ENCODE data around the gene ZDHHC3. TPM values are rescaled to one million over a fixed set of nuclear protein-coding genes. Genes with fewer than 3 reads are reported as not detected.

Gene ZDHHC3
- polyA plus RNA-seq, 1 experiment, result 198 TPM

- Histone ChIP-seq H3K36me3 (ENCODE audit: control insufficient read depth, insufficient read depth, low read length) (no peaks in the 10 kb centered on the region; the same call in 1 of the 2 replicates), H3K4me3 (ENCODE audit: low read depth, low read length) (no peak overlapping the region), H3K27me3 (ENCODE audit: control insufficient read depth, insufficient read depth, low read length) (no peaks in the 10 kb centered on the region)
- TF ChIP-seq CTCF (IDR thresholded peaks at IDR 0.05; ENCODE audit: insufficient read depth, low read depth, low read length), result no peak
- CTCF ChIA-PET, result interaction anchor here (1.3 kb wide), 1 partner anchor 429 kb away, joined by 3 read pairs; no protein-coding TSS in a partner anchor
- DNase-seq (ENCODE audit: low read depth), result no peak
- POLR2A ChIA-PET, result no interaction called here
Measured at GRCh38 chr3:44961888-44962287, 14.1 kb downstream of the ZDHHC3 start.

- no peak for TF ChIP-seq CTCF (IDR thresholded peaks at IDR 0.05; ENCODE audit: insufficient read depth, low read depth, low read length)
- Histone ChIP-seq H3K36me3 (ENCODE audit: control insufficient read depth, insufficient read depth, low read length) (no peaks in the 10 kb centered on the region; the same call in 1 of the 2 replicates), H3K27me3 (ENCODE audit: control insufficient read depth, insufficient read depth, low read length) (no peaks in the 10 kb centered on the region), H3K4me3 (ENCODE audit: low read depth, low read length) (no peak overlapping the region)
- ChIA-PET POLR2A (no interaction called here), CTCF (interaction anchor here (0.6 to 1.4 kb wide), 3 partner anchors 12 to 867 kb away, joined by 3 read pairs; no protein-coding TSS in a partner anchor)
- DNase-seq (ENCODE audit: low read depth), result no peak
Measured at GRCh38 chr3:44960387-44961026, 15.5 kb downstream of the ZDHHC3 start.

- TF ChIP-seq CTCF (IDR thresholded peaks at IDR 0.05; ENCODE audit: insufficient read depth, low read depth, low read length), result no peak
- ChIA-PET POLR2A (no interaction called here), CTCF (interaction anchor here (0.6 to 1.3 kb wide), 2 partner anchors 13 to 268 kb away, joined by 3 read pairs; partner anchors contain the start of gene TMEM158)
- Histone ChIP-seq H3K4me3 (ENCODE audit: low read depth, low read length) (no peak overlapping the region), H3K27me3 (ENCODE audit: control insufficient read depth, insufficient read depth, low read length) (no peaks in the 10 kb centered on the region), H3K36me3 (ENCODE audit: control insufficient read depth, insufficient read depth, low read length) (no peaks in the 10 kb centered on the region; the same call in 1 of the 2 replicates)
- no peak for DNase-seq (ENCODE audit: low read depth)
Measured at GRCh38 chr3:44958386-44958785, 17.6 kb downstream of the ZDHHC3 start.

- H3K4me3 ChIP-seq (ENCODE audit: low read depth, low read length), result no peak overlapping the region
- H3K36me3 ChIP-seq (ENCODE audit: control insufficient read depth, insufficient read depth, low read length), result no peaks in the 10 kb centered on the region; the same call in 1 of the 2 replicates
- TF ChIP-seq CTCF (IDR thresholded peaks at IDR 0.05; ENCODE audit: insufficient read depth, low read depth, low read length), result no peak
Measured at GRCh38 chr3:44957986-44958385, 18.0 kb downstream of the ZDHHC3 start.

GRCh38 chr3:44955917-44956316, 20.1 kb downstream of the ZDHHC3 start:
- DNase-seq (ENCODE audit: low read depth), result no peak
- Histone ChIP-seq H3K27me3 (ENCODE audit: control insufficient read depth, insufficient read depth, low read length) (no peaks in the 10 kb centered on the region), H3K36me3 (ENCODE audit: control insufficient read depth, insufficient read depth, low read length) (no peaks in the 10 kb centered on the region; the same call in 1 of the 2 replicates), H3K4me3 (ENCODE audit: low read depth, low read length) (no peak overlapping the region)
- POLR2A ChIA-PET, result no interaction called here
- CTCF ChIA-PET, result interaction anchor here (1.3 kb wide), 1 partner anchor 14 kb away, joined by 3 read pairs; no protein-coding TSS in a partner anchor
- TF ChIP-seq CTCF (IDR thresholded peaks at IDR 0.05; ENCODE audit: insufficient read depth, low read depth, low read length), result no peak

More at GRCh38 chr3:44957986-44958385, 18.0 kb downstream of the ZDHHC3 start:
- no peaks in the 10 kb centered on the region for H3K27me3 ChIP-seq (ENCODE audit: control insufficient read depth, insufficient read depth, low read length)
- CTCF ChIA-PET, result interaction anchor here (0.6 to 1.3 kb wide), 2 partner anchors 12 to 268 kb away, joined by 3 read pairs; partner anchors contain the start of gene TMEM158
- POLR2A ChIA-PET, result no interaction called here
- no peak for DNase-seq (ENCODE audit: low read depth)
